ENCODE data around the gene IZUMO1.
"Not testable (repeated sequence)": the region's sequence is repeated elsewhere in the genome, so short reads cannot be mapped to it uniquely, and the experiment has no call there.

IZUMO1 gene

GRCh38 chr19:48770266-48770665 is 23.6 kb upstream of the IZUMO1 start:
- H3K4me3 ChIP-seq (ENCODE audit: low read length), result no peak overlapping the region
- no peak for TF ChIP-seq ZNF274 (IDR thresholded peaks at IDR 0.05; ENCODE audit: low read depth, low read length)

GRCh38 chr19:48768994-48769713 is 22.4 kb upstream of the IZUMO1 start:
- no peak overlapping the region for H3K4me3 ChIP-seq (ENCODE audit: low read length)
- no peak for TF ChIP-seq ZNF274 (IDR thresholded peaks at IDR 0.05; ENCODE audit: low read depth, low read length)

GRCh38 chr19:48768171-48768753 is 21.6 kb upstream of the IZUMO1 start:
- not testable (repeated sequence) for H3K4me3 ChIP-seq (ENCODE audit: low read length)

- not testable (repeated sequence) for H3K4me3 ChIP-seq (ENCODE audit: low read length)
These were observed 19.1 kb upstream of the IZUMO1 start for GRCh38 chr19:48765816-48766215.

DNA sequence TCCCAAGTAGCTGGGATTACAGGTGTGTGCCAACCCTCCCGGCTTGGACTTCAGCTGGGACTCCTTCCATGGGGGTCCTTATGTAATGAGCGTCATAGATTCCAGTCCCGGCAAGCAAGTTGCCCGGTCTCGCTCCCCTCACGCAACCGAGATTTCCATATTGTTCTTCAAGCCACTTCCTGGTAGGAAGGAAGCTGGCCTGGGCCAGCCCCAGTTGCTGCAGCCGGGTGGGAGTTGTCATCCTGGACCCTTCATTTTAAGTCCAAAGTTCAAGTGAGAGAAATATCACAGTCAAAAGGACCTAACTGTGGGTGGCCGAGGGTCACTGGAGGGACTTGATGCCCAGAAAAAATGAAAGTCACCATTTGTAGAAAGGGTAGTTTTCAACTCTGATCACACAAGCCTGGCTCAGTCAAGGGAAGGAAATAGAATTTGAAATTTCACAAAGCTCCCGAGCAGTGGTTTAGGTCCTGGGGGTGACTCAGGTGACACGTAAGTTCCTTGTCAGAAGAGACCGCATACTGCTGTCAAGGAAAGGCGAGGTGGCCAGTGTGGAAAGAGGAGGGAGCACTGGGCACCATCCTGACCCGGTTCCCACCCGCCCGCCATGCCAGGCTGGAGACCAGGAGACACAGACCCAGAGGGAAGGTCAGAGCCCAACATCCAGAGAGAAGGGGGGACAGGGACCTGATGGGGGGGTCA is 13.9 kb upstream of the IZUMO1 start:
- TF ChIP-seq ZNF274 (IDR thresholded peaks at IDR 0.05; ENCODE audit: low read depth, low read length), result no peak
- no peak overlapping the region for H3K4me3 ChIP-seq (ENCODE audit: low read length)

- TF ChIP-seq ZNF274 (IDR thresholded peaks at IDR 0.05; ENCODE audit: low read depth, low read length), result no peak
- no peak overlapping the region for H3K4me3 ChIP-seq (ENCODE audit: low read length)
These were observed 11.0 kb upstream of the IZUMO1 start for GRCh38 chr19:48757741-48758144.

- no peak overlapping the region for H3K4me3 ChIP-seq (ENCODE audit: low read length)
These were observed 10.5 kb upstream of the IZUMO1 start for GRCh38 chr19:48757089-48757675.

DNA sequence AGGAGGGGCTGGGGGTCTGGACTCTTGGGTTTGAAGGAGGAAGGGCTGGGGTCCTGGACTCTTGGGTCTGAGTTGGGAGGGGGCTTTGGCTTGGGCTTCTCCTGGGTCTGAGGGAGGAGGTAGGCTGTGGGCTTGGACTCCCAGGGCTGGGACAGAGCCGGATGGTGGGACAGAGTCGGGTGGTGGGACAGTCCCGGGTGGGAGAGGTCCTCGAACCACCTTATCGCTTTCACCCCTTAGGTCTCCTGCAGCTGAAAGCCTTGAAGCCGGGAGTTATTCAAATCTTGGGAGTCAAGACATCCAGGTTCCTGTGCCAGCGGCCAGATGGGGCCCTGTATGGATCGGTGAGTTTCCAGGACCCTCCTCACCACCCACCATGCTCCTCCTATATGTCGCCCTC is 10.0 kb upstream of the IZUMO1 start:
- H3K4me3 ChIP-seq (ENCODE audit: low read length), result no peak overlapping the region
- no peak for TF ChIP-seq ZNF274 (IDR thresholded peaks at IDR 0.05; ENCODE audit: low read depth, low read length)

More at GRCh38 chr19:48757089-48757675, 10.5 kb upstream of the IZUMO1 start:
- no peak for TF ChIP-seq ZNF274 (IDR thresholded peaks at IDR 0.05; ENCODE audit: low read depth, low read length)

GRCh38 chr19:48756212-48756611 is 9.5 kb upstream of the IZUMO1 start:
- no peak for TF ChIP-seq ZNF274 (IDR thresholded peaks at IDR 0.05; ENCODE audit: low read depth, low read length)
- no peak overlapping the region for H3K4me3 ChIP-seq (ENCODE audit: low read length)

DNA sequence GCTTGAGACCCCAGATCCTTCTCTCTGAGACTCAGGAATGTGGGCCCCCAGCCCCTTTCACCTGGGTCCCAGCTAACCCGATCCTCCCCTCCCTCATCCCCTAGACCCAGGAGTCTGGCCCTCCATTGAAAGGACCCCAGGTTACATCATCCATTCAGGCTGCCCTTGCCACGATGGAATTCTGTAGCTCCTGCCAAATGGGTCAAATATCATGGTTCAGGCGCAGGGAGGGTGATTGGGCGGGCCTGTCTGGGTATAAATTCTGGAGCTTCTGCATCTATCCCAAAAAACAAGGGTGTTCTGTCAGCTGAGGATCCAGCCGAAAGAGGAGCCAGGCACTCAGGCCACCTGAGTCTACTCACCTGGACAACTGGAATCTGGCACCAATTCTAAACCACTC is 9.1 kb upstream of the IZUMO1 start:
- no peak for TF ChIP-seq ZNF274 (IDR thresholded peaks at IDR 0.05; ENCODE audit: low read depth, low read length)
- H3K4me3 ChIP-seq (ENCODE audit: low read length), result no peak overlapping the region

DNA sequence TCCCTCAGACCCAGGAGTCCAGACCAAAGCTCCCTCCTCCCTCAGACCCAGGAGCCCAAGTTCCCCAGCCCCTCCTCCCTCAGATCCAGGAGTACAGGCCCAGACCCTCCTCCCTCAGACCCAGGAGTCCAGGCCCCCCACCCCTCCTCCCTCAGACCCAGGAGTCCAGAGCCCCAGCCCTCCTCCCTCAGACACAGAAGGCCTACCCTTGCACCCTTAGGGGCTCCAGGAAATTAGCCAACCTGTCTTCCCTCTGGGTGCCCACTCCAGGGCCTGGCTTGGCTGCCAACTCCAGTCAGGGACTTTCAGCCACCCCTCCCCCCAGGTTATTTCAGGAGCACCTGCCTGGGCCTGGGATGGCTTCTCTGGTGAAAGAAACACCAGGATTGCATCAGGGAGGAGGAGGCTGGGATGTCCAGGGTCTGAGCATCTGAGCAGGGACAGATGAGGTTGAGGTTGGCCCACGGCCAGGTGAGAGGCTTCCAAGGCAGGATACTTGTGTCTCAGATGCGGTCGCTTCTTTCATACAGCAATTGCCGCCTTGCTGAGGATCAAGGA is 8.5 kb upstream of the IZUMO1 start, which contains the start of gene FGF21:
FGF21 (plus strand) TSS at position 441 of the 558 bp plus-strand sequence. CDS start 713 bp downstream, outside the sequence.
- H3K4me3 ChIP-seq (ENCODE audit: low read length), result no peak within 1 kb of the TSS

DNA sequence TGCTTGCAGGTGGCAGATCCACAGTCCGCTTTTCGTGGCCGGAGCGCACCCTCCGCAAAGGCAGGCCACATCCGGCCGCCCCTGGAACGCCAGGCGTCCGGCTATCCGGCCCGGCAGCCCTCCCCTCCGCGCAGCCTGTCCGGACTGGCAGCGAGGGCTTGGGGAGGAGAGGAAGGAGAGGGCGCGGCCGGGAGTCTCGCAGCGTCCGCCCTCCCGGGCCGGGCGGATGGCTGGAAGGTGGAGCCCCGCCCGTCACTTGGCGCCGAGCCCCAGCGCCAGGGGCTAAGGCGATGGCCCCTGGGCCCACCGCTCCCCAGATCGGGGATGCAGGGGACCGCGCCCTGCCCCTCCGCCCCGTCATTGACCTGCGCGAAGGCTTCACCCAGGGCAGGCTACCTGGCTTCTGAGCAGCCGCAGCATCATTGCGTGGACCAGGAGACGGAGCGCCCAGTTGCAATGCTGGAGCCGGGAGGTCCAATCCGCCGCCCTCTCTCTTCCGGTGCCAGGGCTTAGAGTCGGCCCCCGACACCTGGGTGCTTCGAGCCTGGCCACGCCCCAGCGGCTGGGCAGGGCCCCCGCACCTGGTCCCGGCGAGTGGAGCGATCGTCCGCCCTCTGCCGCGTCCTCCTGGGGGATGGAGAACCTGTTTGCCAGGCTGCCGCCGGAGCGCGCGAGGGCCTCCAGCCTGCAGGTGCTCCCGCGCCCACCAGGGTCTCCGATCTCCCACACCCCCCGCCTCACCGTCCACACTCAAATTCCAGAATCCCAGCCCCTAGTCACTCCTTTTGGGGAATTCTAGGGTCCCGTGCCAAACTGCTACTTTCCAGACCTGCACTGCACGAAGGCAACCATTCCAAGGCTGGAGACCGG is 6.0 kb upstream of the IZUMO1 start, which contains the start of gene FUT1:
FUT1 (minus strand) TSS at position 146 of the 870 bp plus-strand sequence. CDS start 1,360 bp downstream, outside the sequence.
- no peak for TF ChIP-seq ZNF274 (IDR thresholded peaks at IDR 0.05; ENCODE audit: low read depth, low read length)
- no peak within 1 kb of the TSS for H3K4me3 ChIP-seq (ENCODE audit: low read length)

More for the DNA sequence above, 8.5 kb upstream of the IZUMO1 start, which contains the start of gene FGF21:
- TF ChIP-seq ZNF274 (IDR thresholded peaks at IDR 0.05; ENCODE audit: low read depth, low read length), result no peak

GRCh38 chr19:48751845-48752495 is 5.3 kb upstream of the IZUMO1 start:
- no peak for TF ChIP-seq ZNF274 (IDR thresholded peaks at IDR 0.05; ENCODE audit: low read depth, low read length)
- no peak overlapping the region for H3K4me3 ChIP-seq (ENCODE audit: low read length)

Data from GM08714 (cell line).